HEK293 (cell line): Measurements from ENCODE around the gene MAFF.

Experiments
- CTCF ChIA-PET: fragments of 350-600 bp; formaldehyde crosslinking; extraction: SDS; loops from one replicate; lab custom pipeline; 2021; ENCODE audit warnings: antibody characterized with exemption; lab: Yijun Ruan, JAX
- POLR2A ChIA-PET: fragments of 300-600 bp; formaldehyde crosslinking; extraction: SDS; loops from one replicate; lab custom pipeline; 2020; ENCODE audit warnings: antibody characterized with exemption, inconsistent platforms; lab: Yijun Ruan, JAX
- H3K27ac ChIP-seq: fragments of 200-500 bp; sonication (Bioruptor generic); 2 replicates; pipeline ENCODE4 v1.5.1; 2014; ENCODE audit warnings: low read depth, low read length, control low read depth, inconsistent platforms; ENCODE audit errors: extremely low read depth
- H3K36me3 ChIP-seq, 2 experiments: fragments of 200-500 bp in 1 of 2; sonication (Bioruptor generic) in 1 of 2; 1 replicate in 1 of 2; 2 replicates in 1 of 2; pipeline ENCODE4 v1.5.1; 2014 to 2017; ENCODE audit warnings: inconsistent platforms in 2 of 2, low read length in 2 of 2; ENCODE audit not compliant: control insufficient read depth in 2 of 2, insufficient read depth in 1 of 2
- H3K4me1 ChIP-seq: fragments of 200-500 bp; sonication (Bioruptor generic); 2 replicates; pipeline ENCODE4 v1.5.1; 2014; ENCODE audit warnings: mild to moderate bottlenecking, low read length, inconsistent platforms; ENCODE audit not compliant: control insufficient read depth, insufficient read depth
- H3K4me3 ChIP-seq: 2 replicates; pipeline ENCODE4 v1.5.1; 2011; ENCODE audit warnings: low read depth, mild to moderate bottlenecking, control low read depth, low read length, moderate library complexity
- H3K9me3 ChIP-seq: fragments of 200-500 bp; sonication (Bioruptor generic); 2 replicates; pipeline ENCODE4 v1.5.1; 2014; ENCODE audit warnings: low read depth, low read length, inconsistent platforms; ENCODE audit not compliant: control insufficient read depth, insufficient read depth
- HOXC10 ChIP-seq: sonication (generic); formaldehyde crosslinking; IDR thresholded peaks from 2 replicates; pipeline ENCODE4 v1.8.1; 2023; ENCODE audit warnings: mild to moderate bottlenecking, missing genetic modification reagents
- TCF7L2 ChIP-seq: IDR thresholded peaks from 2 replicates; pipeline ENCODE4 v1.6.1; 2011; ENCODE audit warnings: low read depth, mild to moderate bottlenecking, inconsistent platforms, low read length, moderate library complexity, borderline replicate concordance
- ZNF157 ChIP-seq: fragments of 450-650 bp; formaldehyde crosslinking; IDR thresholded peaks from 2 replicates; pipeline ENCODE4 v1.5.1; 2016; ENCODE audit warnings: missing biosample characterization, missing genetic modification characterization
- ZNF16 ChIP-seq: fragments of 450-650 bp; formaldehyde crosslinking; IDR thresholded peaks from 2 replicates; pipeline ENCODE4 v1.5.1; 2016; ENCODE audit warnings: low read depth, missing biosample characterization, missing genetic modification characterization
- ZNF274 ChIP-seq, 2 experiments: fragments of 200-500 bp in 1 of 2; fragments of 450-650 bp in 1 of 2; sonication (Bioruptor generic) in 1 of 2; formaldehyde crosslinking in 1 of 2; IDR thresholded peaks; 2 replicates each; pipeline versions ENCODE4 v1.5.1 to v1.6.1; 2014 to 2016; ENCODE audit warnings: borderline replicate concordance in 1 of 2, inconsistent platforms in 1 of 2, low read length in 1 of 2, missing biosample characterization in 1 of 2, missing genetic modification characterization in 1 of 2
- ZNF324 ChIP-seq: fragments of 450-650 bp; formaldehyde crosslinking; IDR thresholded peaks from 2 replicates; pipeline ENCODE4 v1.5.1; 2016; ENCODE audit warnings: missing biosample characterization, missing genetic modification characterization
- ZNF341 ChIP-seq: fragments of 450-650 bp; formaldehyde crosslinking; IDR thresholded peaks from 2 replicates; pipeline ENCODE4; 2016; ENCODE audit warnings: low read depth, missing biosample characterization, missing genetic modification characterization
- ZNF514 ChIP-seq: fragments of 450-650 bp; formaldehyde crosslinking; IDR thresholded peaks from 2 replicates; pipeline ENCODE4 v1.5.1; 2016; ENCODE audit warnings: missing biosample characterization, missing genetic modification characterization
- ZNF600 ChIP-seq: fragments of 450-650 bp; formaldehyde crosslinking; IDR thresholded peaks from 2 replicates; pipeline ENCODE4 v1.5.1; 2016; ENCODE audit warnings: missing biosample characterization, missing genetic modification characterization
- ZNF610 ChIP-seq: fragments of 450-650 bp; formaldehyde crosslinking; IDR thresholded peaks from 2 replicates; pipeline ENCODE4 v1.5.1; 2016; ENCODE audit warnings: missing biosample characterization, missing genetic modification characterization, borderline replicate concordance
- ZNF658 ChIP-seq: fragments of 450-650 bp; formaldehyde crosslinking; IDR thresholded peaks from 2 replicates; pipeline ENCODE4; 2016; ENCODE audit warnings: missing biosample characterization, missing genetic modification characterization
- ZNF76 ChIP-seq: fragments of 450-650 bp; formaldehyde crosslinking; IDR thresholded peaks from 2 replicates; pipeline ENCODE4; 2016; ENCODE audit warnings: low read depth, missing biosample characterization, missing genetic modification characterization, borderline replicate concordance
- ZNF830 ChIP-seq: fragments of 450-650 bp; IDR thresholded peaks from 2 replicates; pipeline ENCODE4 v1.5.0; 2018; ENCODE audit warnings: missing biosample characterization, missing genetic modification characterization, low read depth, mild to moderate bottlenecking, moderate library complexity
- TF ChIP-seq, protein P1 (sequence below): fragments of 450-650 bp; formaldehyde crosslinking; IDR thresholded peaks from 2 replicates; pipeline ENCODE4 v1.5.1; 2017; ENCODE audit warnings: missing biosample characterization, missing genetic modification characterization
- TF ChIP-seq, protein P2 (sequence below): fragments of 450-650 bp; formaldehyde crosslinking; IDR thresholded peaks from 2 replicates; pipeline ENCODE4 v1.5.1; 2016; ENCODE audit warnings: missing biosample characterization, missing genetic modification characterization
- TF ChIP-seq, protein P3 (sequence below): fragments of 450-650 bp; formaldehyde crosslinking; IDR thresholded peaks from 2 replicates; pipeline ENCODE4 v1.5.1; 2016; ENCODE audit warnings: missing biosample characterization, missing genetic modification characterization
- TF ChIP-seq, protein P4 (sequence below): fragments of 450-650 bp; formaldehyde crosslinking; IDR thresholded peaks from 2 replicates; pipeline ENCODE4; 2016; ENCODE audit warnings: missing biosample characterization, missing genetic modification characterization
- TF ChIP-seq, protein P5 (sequence below): fragments of 450-650 bp; formaldehyde crosslinking; IDR thresholded peaks from 2 replicates; pipeline ENCODE4 v1.5.1; 2016; ENCODE audit warnings: missing biosample characterization, missing genetic modification characterization, borderline replicate concordance

Gene MAFF

GRCh38 chr22:38191055-38191454 lies 10.7 kb upstream of the MAFF start:
- Histone ChIP-seq H3K4me3 (no peak overlapping the region), H3K9me3 (no peaks in the 10 kb centered on the region), H3K27ac (no peak overlapping the region), H3K4me1 (no peaks in the 10 kb centered on the region), H3K36me3 (no peaks in the 10 kb centered on the region)
- ChIA-PET CTCF (no interaction called here), POLR2A (interaction anchor here (0.6 kb wide), 1 partner anchor 69 kb away, joined by 3 read pairs; no protein-coding TSS in a partner anchor)
- TF ChIP-seq TCF7L2, result no peak
- TF ChIP-seq ZNF274 (IDR thresholded peaks at IDR 0.05; ENCODE audit: low read length), result no peak
- TF ChIP-seq ZNF274 (tag by site-specific recombination; IDR thresholded peaks at IDR 0.05; ENCODE audit: borderline replicate concordance), result no peak
- TF ChIP-seq ZNF324 (tag by site-specific recombination), result no peak
- no peak for TF ChIP-seq HOXC10
- no peak for TF ChIP-seq ZNF76 (tag by site-specific recombination)
- TF ChIP-seq, protein P1, sequence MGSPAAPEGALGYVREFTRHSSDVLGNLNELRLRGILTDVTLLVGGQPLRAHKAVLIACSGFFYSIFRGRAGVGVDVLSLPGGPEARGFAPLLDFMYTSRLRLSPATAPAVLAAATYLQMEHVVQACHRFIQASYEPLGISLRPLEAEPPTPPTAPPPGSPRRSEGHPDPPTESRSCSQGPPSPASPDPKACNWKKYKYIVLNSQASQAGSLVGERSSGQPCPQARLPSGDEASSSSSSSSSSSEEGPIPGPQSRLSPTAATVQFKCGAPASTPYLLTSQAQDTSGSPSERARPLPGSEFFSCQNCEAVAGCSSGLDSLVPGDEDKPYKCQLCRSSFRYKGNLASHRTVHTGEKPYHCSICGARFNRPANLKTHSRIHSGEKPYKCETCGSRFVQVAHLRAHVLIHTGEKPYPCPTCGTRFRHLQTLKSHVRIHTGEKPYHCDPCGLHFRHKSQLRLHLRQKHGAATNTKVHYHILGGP (tag by site-specific recombination), result no peak
- TF ChIP-seq, protein P2, sequence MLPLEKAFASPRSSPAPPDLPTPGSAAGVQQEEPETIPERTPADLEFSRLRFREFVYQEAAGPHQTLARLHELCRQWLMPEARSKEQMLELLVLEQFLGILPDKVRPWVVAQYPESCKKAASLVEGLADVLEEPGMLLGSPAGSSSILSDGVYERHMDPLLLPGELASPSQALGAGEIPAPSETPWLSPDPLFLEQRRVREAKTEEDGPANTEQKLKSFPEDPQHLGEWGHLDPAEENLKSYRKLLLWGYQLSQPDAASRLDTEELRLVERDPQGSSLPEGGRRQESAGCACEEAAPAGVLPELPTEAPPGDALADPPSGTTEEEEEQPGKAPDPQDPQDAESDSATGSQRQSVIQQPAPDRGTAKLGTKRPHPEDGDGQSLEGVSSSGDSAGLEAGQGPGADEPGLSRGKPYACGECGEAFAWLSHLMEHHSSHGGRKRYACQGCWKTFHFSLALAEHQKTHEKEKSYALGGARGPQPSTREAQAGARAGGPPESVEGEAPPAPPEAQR (tag by site-specific recombination), result no peak
- TF ChIP-seq ZNF600, result no peak
- TF ChIP-seq, protein P3, sequence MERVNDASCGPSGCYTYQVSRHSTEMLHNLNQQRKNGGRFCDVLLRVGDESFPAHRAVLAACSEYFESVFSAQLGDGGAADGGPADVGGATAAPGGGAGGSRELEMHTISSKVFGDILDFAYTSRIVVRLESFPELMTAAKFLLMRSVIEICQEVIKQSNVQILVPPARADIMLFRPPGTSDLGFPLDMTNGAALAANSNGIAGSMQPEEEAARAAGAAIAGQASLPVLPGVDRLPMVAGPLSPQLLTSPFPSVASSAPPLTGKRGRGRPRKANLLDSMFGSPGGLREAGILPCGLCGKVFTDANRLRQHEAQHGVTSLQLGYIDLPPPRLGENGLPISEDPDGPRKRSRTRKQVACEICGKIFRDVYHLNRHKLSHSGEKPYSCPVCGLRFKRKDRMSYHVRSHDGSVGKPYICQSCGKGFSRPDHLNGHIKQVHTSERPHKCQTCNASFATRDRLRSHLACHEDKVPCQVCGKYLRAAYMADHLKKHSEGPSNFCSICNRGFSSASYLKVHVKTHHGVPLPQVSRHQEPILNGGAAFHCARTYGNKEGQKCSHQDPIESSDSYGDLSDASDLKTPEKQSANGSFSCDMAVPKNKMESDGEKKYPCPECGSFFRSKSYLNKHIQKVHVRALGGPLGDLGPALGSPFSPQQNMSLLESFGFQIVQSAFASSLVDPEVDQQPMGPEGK, result no peak
- no peak for TF ChIP-seq ZNF610 (tag by site-specific recombination)

DNA sequence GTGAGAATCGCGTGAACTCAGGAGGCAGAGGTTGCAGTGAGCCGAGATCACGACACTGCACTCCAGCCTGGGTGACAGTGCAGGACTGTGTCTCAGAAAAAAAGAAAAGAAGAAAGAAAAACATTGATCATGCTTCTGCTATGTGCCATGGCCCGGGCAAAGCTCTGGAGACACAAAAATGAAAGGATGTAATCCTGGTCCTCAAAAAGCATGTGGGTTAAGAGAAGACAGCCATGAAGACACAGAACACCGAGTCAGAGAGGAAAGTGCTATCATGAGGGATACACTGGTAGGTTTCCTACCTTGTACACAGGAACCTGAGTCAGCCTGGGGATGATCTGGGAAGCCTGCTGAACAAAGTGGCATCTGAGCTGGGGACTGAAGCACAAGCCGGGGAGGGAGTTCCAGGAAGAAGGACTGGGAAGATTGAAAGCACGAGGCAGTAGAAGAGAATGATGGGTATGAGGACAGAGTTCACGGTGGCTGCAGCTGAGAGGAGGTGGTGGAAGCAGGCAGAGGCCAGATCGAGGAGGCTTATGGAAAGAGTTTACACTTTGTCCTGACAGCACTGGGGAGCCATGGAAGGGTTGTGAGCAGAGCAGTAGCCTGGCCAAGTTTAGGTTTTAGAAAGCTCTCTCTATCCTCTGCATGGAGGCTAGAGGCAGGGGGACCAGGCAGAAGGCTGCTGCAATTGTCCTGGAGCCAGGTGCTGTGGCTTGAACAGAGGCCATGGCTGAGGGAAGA lies 9.9 kb upstream of the MAFF start:
- POLR2A ChIA-PET, result interaction anchor here (0.5 kb wide), 1 partner anchor 264 kb away, joined by 3 read pairs; no protein-coding TSS in a partner anchor
- Histone ChIP-seq H3K4me3 (no peak overlapping the region), H3K9me3 (no peaks in the 10 kb centered on the region), H3K4me1 (no peaks in the 10 kb centered on the region), H3K27ac (no peak overlapping the region), H3K36me3 (no peaks in the 10 kb centered on the region)
- TF ChIP-seq ZNF16 (tag by site-specific recombination), result peak; percentile 87
- TF ChIP-seq ZNF341 (tag by site-specific recombination), result no peak
- CTCF ChIA-PET, result interaction anchor here (0.6 to 1.6 kb wide), 2 partner anchors 20 to 92 kb away, joined by 3 to 4 read pairs; no protein-coding TSS in a partner anchor

DNA sequence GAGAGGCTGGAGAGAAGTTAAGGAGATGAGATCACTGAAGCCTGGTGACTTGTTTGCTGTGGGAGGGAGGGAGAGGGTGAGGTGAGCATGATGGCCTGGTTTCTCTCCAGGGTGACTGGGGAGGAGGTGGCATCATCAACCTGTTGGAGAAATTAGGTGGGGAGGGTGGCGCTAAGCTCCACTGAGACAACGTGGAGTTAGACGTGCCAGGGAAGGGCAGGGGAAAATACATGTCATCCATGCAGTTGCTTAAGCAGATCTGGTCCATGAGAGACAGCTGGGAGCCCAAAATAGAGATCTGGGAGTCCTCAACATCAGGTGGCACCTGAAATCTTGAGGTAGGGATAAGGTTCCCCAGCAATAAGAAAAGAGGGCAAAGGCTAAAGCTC lies 9.3 kb upstream of the MAFF start:
- Histone ChIP-seq H3K36me3 (no peaks in the 10 kb centered on the region), H3K9me3 (no peaks in the 10 kb centered on the region), H3K27ac (no peak overlapping the region), H3K4me3 (no peak overlapping the region), H3K4me1 (no peaks in the 10 kb centered on the region)
- CTCF ChIA-PET, result interaction anchor here (1.6 kb wide), 1 partner anchor 92 kb away, joined by 3 read pairs; no protein-coding TSS in a partner anchor
- POLR2A ChIA-PET, result no interaction called here
- TF ChIP-seq ZNF157 (tag by site-specific recombination) (no peak), ZNF514 (tag by site-specific recombination) (no peak), ZNF658 (tag by site-specific recombination) (no peak), ZNF830 (no peak)
- TF ChIP-seq, protein P4, sequence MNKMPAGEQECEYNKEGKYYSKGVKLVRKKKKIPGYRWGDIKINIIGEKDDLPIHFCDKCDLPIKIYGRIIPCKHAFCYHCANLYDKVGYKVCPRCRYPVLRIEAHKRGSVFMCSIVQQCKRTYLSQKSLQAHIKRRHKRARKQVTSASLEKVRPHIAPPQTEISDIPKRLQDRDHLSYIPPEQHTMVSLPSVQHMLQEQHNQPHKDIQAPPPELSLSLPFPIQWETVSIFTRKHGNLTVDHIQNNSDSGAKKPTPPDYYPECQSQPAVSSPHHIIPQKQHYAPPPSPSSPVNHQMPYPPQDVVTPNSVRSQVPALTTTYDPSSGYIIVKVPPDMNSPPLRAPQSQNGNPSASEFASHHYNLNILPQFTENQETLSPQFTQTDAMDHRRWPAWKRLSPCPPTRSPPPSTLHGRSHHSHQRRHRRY (tag by site-specific recombination), result no peak
- TF ChIP-seq, protein P5, sequence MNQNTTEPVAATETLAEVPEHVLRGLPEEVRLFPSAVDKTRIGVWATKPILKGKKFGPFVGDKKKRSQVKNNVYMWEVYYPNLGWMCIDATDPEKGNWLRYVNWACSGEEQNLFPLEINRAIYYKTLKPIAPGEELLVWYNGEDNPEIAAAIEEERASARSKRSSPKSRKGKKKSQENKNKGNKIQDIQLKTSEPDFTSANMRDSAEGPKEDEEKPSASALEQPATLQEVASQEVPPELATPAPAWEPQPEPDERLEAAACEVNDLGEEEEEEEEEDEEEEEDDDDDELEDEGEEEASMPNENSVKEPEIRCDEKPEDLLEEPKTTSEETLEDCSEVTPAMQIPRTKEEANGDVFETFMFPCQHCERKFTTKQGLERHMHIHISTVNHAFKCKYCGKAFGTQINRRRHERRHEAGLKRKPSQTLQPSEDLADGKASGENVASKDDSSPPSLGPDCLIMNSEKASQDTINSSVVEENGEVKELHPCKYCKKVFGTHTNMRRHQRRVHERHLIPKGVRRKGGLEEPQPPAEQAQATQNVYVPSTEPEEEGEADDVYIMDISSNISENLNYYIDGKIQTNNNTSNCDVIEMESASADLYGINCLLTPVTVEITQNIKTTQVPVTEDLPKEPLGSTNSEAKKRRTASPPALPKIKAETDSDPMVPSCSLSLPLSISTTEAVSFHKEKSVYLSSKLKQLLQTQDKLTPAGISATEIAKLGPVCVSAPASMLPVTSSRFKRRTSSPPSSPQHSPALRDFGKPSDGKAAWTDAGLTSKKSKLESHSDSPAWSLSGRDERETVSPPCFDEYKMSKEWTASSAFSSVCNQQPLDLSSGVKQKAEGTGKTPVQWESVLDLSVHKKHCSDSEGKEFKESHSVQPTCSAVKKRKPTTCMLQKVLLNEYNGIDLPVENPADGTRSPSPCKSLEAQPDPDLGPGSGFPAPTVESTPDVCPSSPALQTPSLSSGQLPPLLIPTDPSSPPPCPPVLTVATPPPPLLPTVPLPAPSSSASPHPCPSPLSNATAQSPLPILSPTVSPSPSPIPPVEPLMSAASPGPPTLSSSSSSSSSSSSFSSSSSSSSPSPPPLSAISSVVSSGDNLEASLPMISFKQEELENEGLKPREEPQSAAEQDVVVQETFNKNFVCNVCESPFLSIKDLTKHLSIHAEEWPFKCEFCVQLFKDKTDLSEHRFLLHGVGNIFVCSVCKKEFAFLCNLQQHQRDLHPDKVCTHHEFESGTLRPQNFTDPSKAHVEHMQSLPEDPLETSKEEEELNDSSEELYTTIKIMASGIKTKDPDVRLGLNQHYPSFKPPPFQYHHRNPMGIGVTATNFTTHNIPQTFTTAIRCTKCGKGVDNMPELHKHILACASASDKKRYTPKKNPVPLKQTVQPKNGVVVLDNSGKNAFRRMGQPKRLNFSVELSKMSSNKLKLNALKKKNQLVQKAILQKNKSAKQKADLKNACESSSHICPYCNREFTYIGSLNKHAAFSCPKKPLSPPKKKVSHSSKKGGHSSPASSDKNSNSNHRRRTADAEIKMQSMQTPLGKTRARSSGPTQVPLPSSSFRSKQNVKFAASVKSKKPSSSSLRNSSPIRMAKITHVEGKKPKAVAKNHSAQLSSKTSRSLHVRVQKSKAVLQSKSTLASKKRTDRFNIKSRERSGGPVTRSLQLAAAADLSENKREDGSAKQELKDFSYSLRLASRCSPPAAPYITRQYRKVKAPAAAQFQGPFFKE, result no peak
